HEK293T (cell line): ENCODE measurements around the gene FHIT.

Experiments used
- ELF4 ChIP-seq: fragments of 450-650 bp; IDR thresholded peaks from 2 replicates; pipeline ENCODE4 v1.6.1; 2017; ENCODE audit warnings: antibody characterized with exemption
- FOXM1 ChIP-seq: fragments of 450-650 bp; IDR thresholded peaks from 2 replicates; pipeline ENCODE4 v1.6.1; 2017; ENCODE audit warnings: mild to moderate bottlenecking, borderline replicate concordance
- SP1 ChIP-seq: fragments of 450-650 bp; IDR thresholded peaks from 2 replicates; pipeline ENCODE4 v1.6.1; 2017

DNA sequence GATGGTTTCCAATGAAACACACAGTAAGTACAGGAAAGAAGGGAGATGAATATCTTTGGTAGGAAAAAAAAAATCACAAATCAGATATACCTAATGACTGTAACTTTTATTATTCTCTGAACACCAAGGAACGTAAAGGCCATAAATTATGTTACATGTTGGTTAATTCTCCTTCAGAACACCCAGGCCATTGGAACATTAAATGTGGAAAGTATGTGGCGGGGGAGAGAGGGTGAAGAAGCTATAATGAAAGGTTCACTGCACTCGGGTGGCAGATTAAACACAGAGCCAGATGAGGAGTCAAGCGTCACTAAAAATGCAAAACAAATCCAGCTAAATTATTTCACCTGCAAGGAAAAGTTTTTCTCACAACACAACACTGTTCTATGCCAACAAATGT, 193.8 kb downstream of the FHIT start:
- TF ChIP-seq ELF4 (no peak), SP1 (no peak), FOXM1 (no peak)
